SK-N-SH (cell line): ENCODE results near the gene SKIC2. TPM values are rescaled to one million over a fixed set of nuclear protein-coding genes. Genes with fewer than 3 reads are reported as not detected.
"Not testable (repeated sequence)": the region's sequence is repeated elsewhere in the genome, so short reads cannot be mapped to it uniquely, and the experiment has no call there.

Source experiments
- CTCF ChIA-PET: fragments of 300-600, 350-600 bp; formaldehyde crosslinking; extraction: SDS; loops from one replicate; lab custom pipeline; 2021; lab: Yijun Ruan, JAX
- POLR2A ChIA-PET: fragments of 350-600 bp; sonication (Branson Sonifier 250); formaldehyde crosslinking; extraction: SDS; loops from one replicate; lab custom pipeline; 2020; ENCODE audit warnings: antibody characterized with exemption, inconsistent platforms; lab: Yijun Ruan, JAX
- DNase-seq: peaks from one replicate; pipeline ENCODE4 v3.0.0; 2012
- H2AFZ ChIP-seq: fragments of 200-600 bp; sonication (generic); 2 replicates; pipeline ENCODE4 v1.8.1; 2016; ENCODE audit warnings: antibody characterized with exemption, mild to moderate bottlenecking, low read depth
- H3F3A ChIP-seq: fragments of 200-600 bp; sonication (generic); replicated peaks from 2 replicates; pipeline ENCODE3; 2016; ENCODE audit warnings: antibody characterized with exemption, mild to moderate bottlenecking; ENCODE audit not compliant: insufficient read depth
- H3K27ac ChIP-seq, 2 experiments: fragments of 200-500 bp in 1 of 2; fragments of 200-600 bp in 1 of 2; sonication (Bioruptor generic) in 1 of 2; sonication (generic), shearing (Covaris generic) in 1 of 2; 2 replicates each; pipeline versions ENCODE4 v1.5.1 to v1.6.1; 2014 to 2016; ENCODE audit warnings: low read depth in 2 of 2, inconsistent platforms in 1 of 2, low read length in 1 of 2, mild to moderate bottlenecking in 1 of 2, mixed read lengths in 1 of 2
- H3K27me3 ChIP-seq: fragments of 200-600 bp; sonication (generic), shearing (Covaris generic); 2 replicates; pipeline ENCODE4 v1.6.1; 2016; ENCODE audit warnings: mixed run types; ENCODE audit not compliant: insufficient read depth
- H3K36me3 ChIP-seq, 2 experiments: fragments of 200-500 bp in 1 of 2; fragments of 200-600 bp in 1 of 2; sonication (Bioruptor generic) in 1 of 2; sonication (generic) in 1 of 2; replicated peaks in 1 of 2; 2 replicates each; pipeline versions ENCODE3 to v1.5.1; 2014 to 2016; ENCODE audit warnings: low read length in 1 of 2, mild to moderate bottlenecking in 1 of 2; ENCODE audit not compliant: insufficient read depth in 2 of 2, control insufficient read depth in 1 of 2
- H3K4me1 ChIP-seq, 2 experiments: fragments of 200-500 bp in 1 of 2; fragments of 200-600 bp in 1 of 2; sonication (Bioruptor generic) in 1 of 2; sonication (generic), shearing (Covaris generic) in 1 of 2; 2 replicates each; pipeline versions ENCODE4 v1.5.1 to v1.6.1; 2014 to 2016; ENCODE audit warnings: low read depth in 1 of 2, low read length in 1 of 2, mixed run types in 1 of 2; ENCODE audit not compliant: insufficient read depth in 2 of 2, control insufficient read depth in 1 of 2
- H3K4me2 ChIP-seq: fragments of 200-600 bp; sonication (generic), shearing (Covaris generic); 2 replicates; pipeline ENCODE4 v1.6.1; 2017; ENCODE audit warnings: mixed run types
- H3K4me3 ChIP-seq, 2 experiments: fragments of 200-500 bp in 1 of 2; fragments of 200-600 bp in 1 of 2; sonication (Bioruptor generic) in 1 of 2; sonication (generic), shearing (Covaris generic) in 1 of 2; 2 replicates each; pipeline versions ENCODE4 v1.5.1 to v1.8.1; 2014 to 2016; ENCODE audit warnings: low read depth in 2 of 2, inconsistent platforms in 1 of 2, low read length in 1 of 2, mild to moderate bottlenecking in 1 of 2, mixed read lengths in 1 of 2, moderate library complexity in 1 of 2
- H3K79me2 ChIP-seq: fragments of 200-600 bp; sonication (generic); 2 replicates; pipeline ENCODE4 v1.8.1; 2017; ENCODE audit warnings: mild to moderate bottlenecking; ENCODE audit not compliant: insufficient read depth
- H3K9ac ChIP-seq: fragments of 200-600 bp; sonication (generic); 2 replicates; pipeline ENCODE4 v1.6.1; 2017; ENCODE audit warnings: mixed run types
- H3K9me2 ChIP-seq: fragments of 200-600 bp; sonication (generic); 2 replicates; pipeline ENCODE4 v1.6.1; 2017; ENCODE audit warnings: mixed run types
- H3K9me3 ChIP-seq: fragments of 200-600 bp; sonication (generic); 2 replicates; pipeline ENCODE4 v1.6.1; 2017; ENCODE audit warnings: mixed run types, mild to moderate bottlenecking, moderate library complexity
- H4K20me1 ChIP-seq: fragments of 200-600 bp; sonication (generic); 2 replicates; pipeline ENCODE4 v1.6.1; 2017; ENCODE audit warnings: mild to moderate bottlenecking, mixed run types; ENCODE audit not compliant: insufficient read depth
- WGBS: methylation state at CpG from one replicate; pipeline ENCODE4 v1.1.6; 2017; ENCODE audit warnings: low lambda C conversion rate; 5-methylcytosine and 5-hydroxymethylcytosine counted together
- polyA plus RNA-seq, 3 experiments: library from polyadenylated mRNA; depleted of rRNA; stranded (reverse); fragments of >200 nt; gene quantifications; 2 replicates each; pipeline ENCODE4 v1.2.3, GENCODE V29; 2012

SKIC2 gene
- polyA plus RNA-seq, 1 of the 3 experiments (the other 2 are of a cell fraction), result 89.4 TPM

DNA sequence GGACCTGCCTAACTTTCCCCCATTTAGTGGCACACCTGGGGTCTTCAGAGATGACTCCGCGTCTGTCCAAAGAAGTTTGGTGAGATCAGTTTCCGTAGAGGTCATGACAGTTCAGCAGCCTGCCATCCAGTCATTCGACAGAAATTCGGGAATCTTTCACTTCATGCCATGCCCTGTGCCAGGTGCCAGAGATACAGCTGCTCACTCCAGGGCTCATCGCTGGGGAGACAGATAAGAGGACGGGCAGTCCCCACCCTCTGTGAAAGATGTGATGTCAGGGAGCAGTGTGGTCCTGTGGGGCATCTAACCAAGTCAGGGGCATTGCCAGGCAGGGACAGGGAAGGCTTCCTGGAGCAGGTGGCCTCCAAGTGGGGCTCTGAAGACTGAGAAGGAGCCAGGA lies 44.3 kb downstream of the SKIC2 start:
- H2AFZ ChIP-seq, CTCF ChIA-PET, POLR2A ChIA-PET, H3K27me3 ChIP-seq, H3K9me3 ChIP-seq, H3K9me2 ChIP-seq, H3K4me1 ChIP-seq, H4K20me1 ChIP-seq, H3F3A ChIP-seq, H3K36me3 ChIP-seq, H3K9ac ChIP-seq, H3K79me2 ChIP-seq, H3K27ac ChIP-seq, H3K4me3 ChIP-seq, H3K4me2 ChIP-seq, DNase-seq: not testable (repeated sequence)
- WGBS, result no CpG with 5 or more reads among the region's 7 CpGs

- H3K9ac ChIP-seq, H3K9me3 ChIP-seq, CTCF ChIA-PET, H3F3A ChIP-seq, POLR2A ChIA-PET, H4K20me1 ChIP-seq, H2AFZ ChIP-seq, DNase-seq, H3K27ac ChIP-seq, H3K36me3 ChIP-seq, H3K79me2 ChIP-seq, H3K9me2 ChIP-seq, H3K4me1 ChIP-seq, H3K4me2 ChIP-seq, H3K27me3 ChIP-seq, H3K4me3 ChIP-seq: not testable (repeated sequence)
- WGBS, result 85% methylated on average over 3 of the region's 4 CpGs
Measured at GRCh38 chr6:32004393-32004792, 45.4 kb downstream of the SKIC2 start.

DNA sequence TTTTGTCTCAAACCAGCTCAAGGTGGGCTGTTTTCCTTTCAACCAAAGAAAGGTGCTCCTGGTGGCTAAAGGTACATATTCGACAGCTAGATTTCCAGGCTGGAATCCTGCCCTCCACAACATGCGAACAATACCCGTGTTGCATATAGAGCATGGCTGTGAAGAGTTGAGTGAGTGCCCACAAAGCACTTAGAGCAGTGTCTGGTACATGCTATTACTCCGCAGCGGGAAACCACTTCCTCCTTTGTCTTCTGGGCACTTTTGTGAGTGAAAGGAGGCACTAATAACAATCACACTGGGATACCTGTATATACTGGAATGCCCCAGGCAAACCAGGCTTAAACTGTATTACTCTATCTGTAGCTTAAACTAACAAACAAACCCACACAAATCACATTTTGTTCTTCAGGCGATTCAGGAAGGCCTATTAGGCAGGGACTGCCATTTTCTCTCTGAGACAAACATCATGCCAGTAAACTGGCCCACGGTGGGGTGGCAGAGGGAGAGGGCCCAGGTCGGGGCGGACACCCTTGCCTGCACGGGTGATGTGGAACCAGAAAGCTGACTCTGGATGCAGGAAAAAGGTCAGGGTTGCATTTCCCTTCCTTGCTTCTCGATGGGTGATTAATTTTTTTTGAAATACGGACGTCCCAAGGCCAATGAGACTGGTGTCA lies 46.0 kb downstream of the SKIC2 start:
- POLR2A ChIA-PET, H2AFZ ChIP-seq: not testable (repeated sequence)
- 50% methylated on average over 9 of the region's 13 CpGs for WGBS

DNA sequence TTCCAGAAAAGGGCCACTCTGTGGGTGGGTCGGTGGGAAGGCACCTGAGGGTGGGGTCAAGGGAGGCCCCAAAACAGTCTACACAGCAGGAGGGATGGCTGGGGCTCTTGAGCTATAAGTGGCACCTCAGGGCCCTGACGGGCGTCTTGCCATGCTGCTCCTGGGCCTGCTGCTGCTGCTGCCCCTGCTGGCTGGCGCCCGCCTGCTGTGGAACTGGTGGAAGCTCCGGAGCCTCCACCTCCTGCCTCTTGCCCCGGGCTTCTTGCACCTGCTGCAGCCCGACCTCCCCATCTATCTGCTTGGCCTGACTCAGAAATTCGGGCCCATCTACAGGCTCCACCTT lies 46.5 kb downstream of the SKIC2 start:
- POLR2A ChIA-PET, H3K9ac ChIP-seq, H3K4me2 ChIP-seq, H3K36me3 ChIP-seq, H3K9me2 ChIP-seq, H3K27ac ChIP-seq, H3K27me3 ChIP-seq, CTCF ChIA-PET, H3K4me3 ChIP-seq, H3K79me2 ChIP-seq, H3K4me1 ChIP-seq, H3K9me3 ChIP-seq, H3F3A ChIP-seq, H2AFZ ChIP-seq, DNase-seq, H4K20me1 ChIP-seq: not testable (repeated sequence)
- 17% methylated on average over 1 of the region's 9 CpGs for whole genome bisulfite sequencing

More for the DNA sequence above, 46.0 kb downstream of the SKIC2 start:
- H3K36me3 ChIP-seq, H3F3A ChIP-seq, H3K4me3 ChIP-seq, H3K9me2 ChIP-seq, H3K79me2 ChIP-seq, H3K4me1 ChIP-seq, CTCF ChIA-PET, H3K27me3 ChIP-seq, H3K9ac ChIP-seq, H3K27ac ChIP-seq, H4K20me1 ChIP-seq, H3K4me2 ChIP-seq, DNase-seq, H3K9me3 ChIP-seq: not testable (repeated sequence)

DNA sequence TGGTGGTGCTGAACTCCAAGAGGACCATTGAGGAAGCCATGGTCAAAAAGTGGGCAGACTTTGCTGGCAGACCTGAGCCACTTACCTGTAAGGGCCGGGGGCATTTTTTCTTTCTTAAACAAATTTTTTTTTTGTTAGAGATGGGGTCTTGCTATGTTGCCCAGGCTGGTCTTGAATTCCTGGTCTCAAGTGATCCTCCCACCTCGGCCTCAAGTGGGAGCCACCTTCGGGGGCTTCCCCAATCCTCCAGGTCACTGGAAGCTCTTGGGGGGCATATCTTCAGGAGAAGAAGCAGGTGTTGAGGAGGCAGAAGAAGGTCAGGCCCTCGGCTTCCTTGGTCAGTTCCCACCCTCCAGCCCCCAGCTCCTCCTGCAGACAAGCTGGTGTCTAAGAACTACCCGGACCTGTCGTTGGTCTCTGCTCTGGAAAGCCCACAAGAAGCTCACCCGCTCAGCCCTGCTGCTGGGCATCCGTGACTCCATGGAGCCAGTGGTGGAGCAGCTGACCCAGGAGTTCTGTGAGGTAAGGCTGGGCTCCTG lies 47.1 kb downstream of the SKIC2 start:
- 30% methylated on average over 4 of the region's 8 CpGs for WGBS
- POLR2A ChIA-PET, result not testable (repeated sequence)

GRCh38 chr6:32007086-32007485 lies 48.1 kb downstream of the SKIC2 start:
- H3K4me1 ChIP-seq, DNase-seq, H3K9me3 ChIP-seq, H3K27me3 ChIP-seq, CTCF ChIA-PET, H3K27ac ChIP-seq, H3K79me2 ChIP-seq, H3K9ac ChIP-seq, POLR2A ChIA-PET, H3K4me2 ChIP-seq, H3K4me3 ChIP-seq, H3F3A ChIP-seq, H2AFZ ChIP-seq, H4K20me1 ChIP-seq, H3K9me2 ChIP-seq, H3K36me3 ChIP-seq: not testable (repeated sequence)
- WGBS, result 55% methylated on average over 8 of the region's 12 CpGs

More for the DNA sequence above, 47.1 kb downstream of the SKIC2 start:
- H3K36me3 ChIP-seq, H4K20me1 ChIP-seq, H3K27ac ChIP-seq, H3F3A ChIP-seq, H3K9me2 ChIP-seq, H3K79me2 ChIP-seq, H3K4me2 ChIP-seq, H3K4me1 ChIP-seq, DNase-seq, CTCF ChIA-PET, H3K27me3 ChIP-seq, H2AFZ ChIP-seq, H3K9me3 ChIP-seq, H3K4me3 ChIP-seq, H3K9ac ChIP-seq: not testable (repeated sequence)
